Measurements from ENCODE around the gene ATP2B2.

ATP2B2 gene

GRCh38 chr3:10315101-10315500 lies 190.3 kb downstream of the ATP2B2 start:
- Histone ChIP-seq H3K27me3 (ENCODE audit: insufficient read depth, low read length) (no peaks in the 10 kb centered on the region), H3K36me3 (ENCODE audit: insufficient read depth, low read depth, low read length) (peaks cover 91% of the 10 kb centered on the region), H3K27ac (ENCODE audit: low read length) (no peak overlapping the region), H3K4me3 (ENCODE audit: low read length) (no peak overlapping the region), H3K4me1 (ENCODE audit: insufficient read depth, low read length) (no peaks in the 10 kb centered on the region), H3K9ac (ENCODE audit: low read depth, low read length) (no peak overlapping the region), H3K9me3 (ENCODE audit: insufficient read depth, low read depth, low read length) (no peaks in the 10 kb centered on the region)

GRCh38 chr3:10312861-10313260 lies 192.5 kb downstream of the ATP2B2 start:
- no peak overlapping the region for H3K4me3 ChIP-seq (ENCODE audit: low read length)
- peaks cover 94% of the 10 kb centered on the region for H3K36me3 ChIP-seq (ENCODE audit: insufficient read depth, low read depth, low read length)
- H3K9me3 ChIP-seq (ENCODE audit: insufficient read depth, low read depth, low read length): no peaks in the 10 kb centered on the region
- H3K9ac ChIP-seq (ENCODE audit: low read depth, low read length): no peak overlapping the region
- H3K27ac ChIP-seq (ENCODE audit: low read length): no peak overlapping the region
- H3K27me3 ChIP-seq (ENCODE audit: insufficient read depth, low read length): no peaks in the 10 kb centered on the region
- no peaks in the 10 kb centered on the region for H3K4me1 ChIP-seq (ENCODE audit: insufficient read depth, low read length)

- peaks cover 94% of the 10 kb centered on the region for H3K36me3 ChIP-seq (ENCODE audit: insufficient read depth, low read depth, low read length)
- H3K4me1 ChIP-seq (ENCODE audit: insufficient read depth, low read length): no peaks in the 10 kb centered on the region
- H3K27ac ChIP-seq (ENCODE audit: low read length): no peak overlapping the region
- H3K9me3 ChIP-seq (ENCODE audit: insufficient read depth, low read depth, low read length): no peaks in the 10 kb centered on the region
- no peaks in the 10 kb centered on the region for H3K27me3 ChIP-seq (ENCODE audit: insufficient read depth, low read length)
- no peak overlapping the region for H3K4me3 ChIP-seq (ENCODE audit: low read length)
- no peak overlapping the region for H3K9ac ChIP-seq (ENCODE audit: low read depth, low read length)
Observed at GRCh38 chr3:10312391-10312790, 193.0 kb downstream of the ATP2B2 start.

- Histone ChIP-seq H3K27me3 (ENCODE audit: insufficient read depth, low read length) (no peaks in the 10 kb centered on the region), H3K4me1 (ENCODE audit: insufficient read depth, low read length) (no peaks in the 10 kb centered on the region), H3K9ac (ENCODE audit: low read depth, low read length) (no peak overlapping the region), H3K4me3 (ENCODE audit: low read length) (no peak overlapping the region), H3K27ac (ENCODE audit: low read length) (no peak overlapping the region), H3K9me3 (ENCODE audit: insufficient read depth, low read depth, low read length) (no peaks in the 10 kb centered on the region), H3K36me3 (ENCODE audit: insufficient read depth, low read depth, low read length) (peaks cover 93% of the 10 kb centered on the region)
Observed at GRCh38 chr3:10311710-10312109, 193.7 kb downstream of the ATP2B2 start.

GRCh38 chr3:10310578-10310977 lies 194.8 kb downstream of the ATP2B2 start:
- no peak overlapping the region for H3K27ac ChIP-seq (ENCODE audit: low read length)
- H3K9ac ChIP-seq (ENCODE audit: low read depth, low read length): no peak overlapping the region
- no peak overlapping the region for H3K4me3 ChIP-seq (ENCODE audit: low read length)
- H3K36me3 ChIP-seq (ENCODE audit: insufficient read depth, low read depth, low read length): peaks cover 92% of the 10 kb centered on the region
- H3K9me3 ChIP-seq (ENCODE audit: insufficient read depth, low read depth, low read length): no peaks in the 10 kb centered on the region
- H3K4me1 ChIP-seq (ENCODE audit: insufficient read depth, low read length): no peaks in the 10 kb centered on the region
- no peaks in the 10 kb centered on the region for H3K27me3 ChIP-seq (ENCODE audit: insufficient read depth, low read length)

- Histone ChIP-seq H3K9ac (ENCODE audit: low read depth, low read length) (no peak overlapping the region), H3K4me1 (ENCODE audit: insufficient read depth, low read length) (no peaks in the 10 kb centered on the region), H3K27me3 (ENCODE audit: insufficient read depth, low read length) (no peaks in the 10 kb centered on the region), H3K36me3 (ENCODE audit: insufficient read depth, low read depth, low read length) (peaks cover 93% of the 10 kb centered on the region), H3K4me3 (ENCODE audit: low read length) (no peak overlapping the region), H3K9me3 (ENCODE audit: insufficient read depth, low read depth, low read length) (no peaks in the 10 kb centered on the region), H3K27ac (ENCODE audit: low read length) (no peak overlapping the region)
Observed at GRCh38 chr3:10309736-10310135, 195.7 kb downstream of the ATP2B2 start.

- Histone ChIP-seq H3K27ac (ENCODE audit: low read length) (no peak overlapping the region), H3K4me1 (ENCODE audit: insufficient read depth, low read length) (no peaks in the 10 kb centered on the region), H3K9me3 (ENCODE audit: insufficient read depth, low read depth, low read length) (no peaks in the 10 kb centered on the region), H3K9ac (ENCODE audit: low read depth, low read length) (no peak overlapping the region), H3K4me3 (ENCODE audit: low read length) (no peak overlapping the region), H3K27me3 (ENCODE audit: insufficient read depth, low read length) (no peaks in the 10 kb centered on the region), H3K36me3 (ENCODE audit: insufficient read depth, low read depth, low read length) (peaks cover 94% of the 10 kb centered on the region)
Observed at GRCh38 chr3:10308678-10309077, 196.7 kb downstream of the ATP2B2 start.

- Histone ChIP-seq H3K36me3 (ENCODE audit: insufficient read depth, low read depth, low read length) (peaks cover 94% of the 10 kb centered on the region), H3K27ac (ENCODE audit: low read length) (no peak overlapping the region), H3K4me3 (ENCODE audit: low read length) (no peak overlapping the region), H3K9ac (ENCODE audit: low read depth, low read length) (no peak overlapping the region), H3K4me1 (ENCODE audit: insufficient read depth, low read length) (no peaks in the 10 kb centered on the region), H3K27me3 (ENCODE audit: insufficient read depth, low read length) (no peaks in the 10 kb centered on the region), H3K9me3 (ENCODE audit: insufficient read depth, low read depth, low read length) (no peaks in the 10 kb centered on the region)
Observed at GRCh38 chr3:10306156-10306555, 199.2 kb downstream of the ATP2B2 start.

GRCh38 chr3:10305331-10305902 lies 200.0 kb downstream of the ATP2B2 start:
- Histone ChIP-seq H3K4me3 (ENCODE audit: low read length) (no peak overlapping the region), H3K27me3 (ENCODE audit: insufficient read depth, low read length) (no peaks in the 10 kb centered on the region), H3K4me1 (ENCODE audit: insufficient read depth, low read length) (no peaks in the 10 kb centered on the region), H3K9ac (ENCODE audit: low read depth, low read length) (no peak overlapping the region), H3K27ac (ENCODE audit: low read length) (no peak overlapping the region), H3K36me3 (ENCODE audit: insufficient read depth, low read depth, low read length) (peaks cover 94% of the 10 kb centered on the region), H3K9me3 (ENCODE audit: insufficient read depth, low read depth, low read length) (no peaks in the 10 kb centered on the region)

GRCh38 chr3:10304905-10305304 lies 200.5 kb downstream of the ATP2B2 start:
- Histone ChIP-seq H3K4me3 (ENCODE audit: low read length) (no peak overlapping the region), H3K9ac (ENCODE audit: low read depth, low read length) (no peak overlapping the region), H3K27ac (ENCODE audit: low read length) (no peak overlapping the region), H3K9me3 (ENCODE audit: insufficient read depth, low read depth, low read length) (no peaks in the 10 kb centered on the region), H3K36me3 (ENCODE audit: insufficient read depth, low read depth, low read length) (peaks cover 94% of the 10 kb centered on the region), H3K4me1 (ENCODE audit: insufficient read depth, low read length) (no peaks in the 10 kb centered on the region), H3K27me3 (ENCODE audit: insufficient read depth, low read length) (no peaks in the 10 kb centered on the region)

GRCh38 chr3:10303785-10304184 lies 201.6 kb downstream of the ATP2B2 start:
- Histone ChIP-seq H3K4me1 (ENCODE audit: insufficient read depth, low read length) (no peaks in the 10 kb centered on the region), H3K9me3 (ENCODE audit: insufficient read depth, low read depth, low read length) (no peaks in the 10 kb centered on the region), H3K4me3 (ENCODE audit: low read length) (no peak overlapping the region), H3K36me3 (ENCODE audit: insufficient read depth, low read depth, low read length) (peaks cover 97% of the 10 kb centered on the region), H3K27ac (ENCODE audit: low read length) (no peak overlapping the region), H3K27me3 (ENCODE audit: insufficient read depth, low read length) (no peaks in the 10 kb centered on the region), H3K9ac (ENCODE audit: low read depth, low read length) (no peak overlapping the region)

- Histone ChIP-seq H3K9me3 (ENCODE audit: insufficient read depth, low read depth, low read length) (no peaks in the 10 kb centered on the region), H3K36me3 (ENCODE audit: insufficient read depth, low read depth, low read length) (peaks cover 93% of the 10 kb centered on the region), H3K27me3 (ENCODE audit: insufficient read depth, low read length) (no peaks in the 10 kb centered on the region), H3K4me3 (ENCODE audit: low read length) (no peak overlapping the region), H3K9ac (ENCODE audit: low read depth, low read length) (no peak overlapping the region), H3K27ac (ENCODE audit: low read length) (no peak overlapping the region), H3K4me1 (ENCODE audit: insufficient read depth, low read length) (no peaks in the 10 kb centered on the region)
Observed at GRCh38 chr3:10303105-10303504, 202.3 kb downstream of the ATP2B2 start.
